GM18498 (cell line): ENCODE results near the gene SARNP.
"Not testable (repeated sequence)": the region's sequence is repeated elsewhere in the genome, so short reads cannot be mapped to it uniquely, and the experiment has no call there.

Experiments
- ATAC-seq: cut with Tn5 transposase; IDR thresholded peaks from one replicate; pipeline ENCODE4 v1.9.1; 2021; ENCODE audit warnings: mild to moderate bottlenecking, moderate library complexity; ENCODE audit not compliant: unreplicated experiment

SARNP gene

DNA sequence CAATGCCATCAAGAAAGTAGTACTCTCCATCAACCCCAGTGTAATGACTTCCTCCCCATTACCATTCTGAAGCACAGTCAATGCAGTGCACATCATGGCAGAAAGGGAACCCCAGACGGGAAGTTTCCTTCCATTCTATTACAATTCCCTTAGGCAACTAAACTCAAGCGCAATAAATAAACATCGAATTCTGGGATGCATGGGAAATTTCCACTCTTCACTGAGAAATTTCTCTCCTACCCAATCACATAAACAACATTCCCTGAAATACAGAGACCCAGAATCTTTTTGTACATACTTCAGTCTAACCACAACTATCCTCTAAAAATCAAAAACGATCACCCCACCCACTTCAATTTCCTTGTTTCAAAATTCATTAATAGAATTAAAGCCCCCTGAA, 20.0 kb downstream of the SARNP start:
- ATAC-seq: no peak

DNA sequence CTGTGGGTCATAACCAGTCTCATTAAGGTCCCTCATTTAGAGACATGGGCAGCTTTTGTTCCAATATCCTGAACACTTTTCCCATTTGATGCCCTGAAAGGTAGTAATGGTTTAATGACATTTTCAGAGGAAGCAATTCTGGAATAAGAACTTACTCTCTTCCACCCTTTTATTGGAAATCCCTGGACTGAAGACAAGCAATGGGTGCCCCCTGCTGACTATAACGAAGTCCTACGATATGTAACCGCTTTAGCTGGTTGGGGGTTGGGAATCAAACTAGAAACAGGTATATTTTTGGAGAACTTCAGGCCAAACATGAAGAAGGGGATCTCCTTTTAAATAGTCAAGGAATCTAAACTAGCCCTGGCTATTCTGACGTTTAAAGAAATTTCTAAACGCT, 20.5 kb downstream of the SARNP start:
- no peak for ATAC-seq

DNA sequence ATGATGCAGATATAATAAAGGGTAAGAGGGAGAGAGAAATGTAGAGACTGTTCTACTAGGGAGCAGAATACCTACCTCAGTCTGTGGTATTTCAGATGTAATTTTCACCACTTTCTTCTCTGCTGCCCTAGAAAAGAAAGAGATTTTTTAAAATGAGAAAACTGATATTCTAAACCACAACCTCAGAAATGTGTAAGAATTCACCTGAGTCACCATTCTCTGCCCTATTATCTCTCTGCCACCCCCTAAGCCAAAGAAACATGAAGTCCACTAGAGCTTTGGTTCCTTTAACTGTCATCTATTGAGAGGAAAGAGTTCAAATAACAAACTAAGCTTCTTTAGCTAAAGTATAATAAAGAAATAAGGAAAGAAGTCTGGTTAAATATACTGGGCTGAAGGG, 21.6 kb downstream of the SARNP start:
- no peak for ATAC-seq

DNA sequence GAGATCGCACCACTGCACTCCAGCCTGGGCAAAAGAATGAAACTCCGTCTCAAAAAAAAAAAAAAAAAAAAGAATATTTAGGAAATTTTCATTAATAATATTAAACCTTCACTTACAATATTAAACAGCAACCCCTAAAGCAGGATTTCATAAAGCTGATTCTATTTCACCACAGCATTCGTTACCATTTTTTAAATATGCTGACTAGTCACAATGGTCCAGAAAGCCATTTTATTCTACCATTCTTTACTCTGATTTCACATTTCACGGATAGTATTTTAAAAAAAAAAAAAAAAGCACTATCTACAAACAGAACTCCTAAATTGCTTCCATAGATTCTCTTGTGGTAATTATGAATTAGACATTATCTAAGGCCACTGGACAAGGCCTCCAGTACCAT, 27.6 kb downstream of the SARNP start:
- no peak for ATAC-seq

DNA sequence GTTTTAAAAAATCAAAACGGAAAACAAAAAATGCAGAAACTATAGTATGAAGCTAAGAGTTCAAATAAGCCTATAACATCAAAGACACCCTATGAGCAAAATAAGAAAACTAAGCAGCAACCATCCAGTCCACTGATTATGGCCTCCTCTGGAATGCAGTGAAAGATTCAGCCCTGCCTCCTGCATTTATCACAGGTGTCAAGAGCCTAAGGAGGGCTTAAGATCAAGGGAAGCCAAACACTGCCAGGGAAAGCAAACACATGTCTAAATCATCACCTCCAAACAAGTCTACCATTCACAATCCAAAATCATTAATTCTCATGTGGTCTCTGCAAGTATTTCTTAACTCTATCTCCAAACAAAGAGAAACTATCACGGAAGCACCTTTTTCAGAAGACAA, 28.4 kb downstream of the SARNP start:
- ATAC-seq: no peak

DNA sequence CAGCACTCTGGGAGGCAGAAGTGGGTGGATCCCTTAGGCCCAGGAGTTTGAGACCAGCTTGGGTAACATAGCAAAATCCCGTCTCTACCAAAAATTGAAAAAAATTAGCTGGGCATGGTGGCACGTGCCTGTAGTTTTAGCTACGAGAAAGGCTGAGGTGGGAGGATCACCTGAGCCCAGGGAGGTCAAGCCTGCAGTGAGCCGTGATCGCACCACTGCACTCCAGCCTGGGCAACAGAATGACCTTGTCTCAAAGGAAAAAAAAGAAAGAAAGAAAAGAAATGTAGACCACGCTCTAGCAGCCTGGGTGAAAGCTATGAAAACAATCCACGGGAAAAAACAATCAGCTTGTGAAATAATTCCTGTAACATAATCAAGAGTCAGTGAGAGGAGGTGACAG, 29.0 kb downstream of the SARNP start:
- ATAC-seq: no peak

DNA sequence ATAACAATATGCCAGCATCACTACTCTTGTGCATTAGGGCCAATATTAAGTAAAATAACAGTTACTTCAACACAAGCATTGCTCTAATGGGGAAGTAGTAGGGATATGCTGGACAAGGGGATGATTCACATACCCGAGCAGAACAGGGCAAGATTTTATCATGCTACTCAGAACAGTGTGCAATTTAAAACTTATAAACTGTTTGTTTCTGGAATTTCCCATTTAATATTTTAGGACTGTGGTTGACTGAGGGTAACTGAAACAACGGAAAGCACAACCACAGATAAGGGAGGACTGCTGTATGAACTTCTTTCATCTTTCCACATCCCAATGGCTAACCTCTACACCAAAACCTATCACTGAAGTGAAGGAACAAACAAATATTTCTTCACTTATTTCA, 36.8 kb downstream of the SARNP start:
- no peak for ATAC-seq

DNA sequence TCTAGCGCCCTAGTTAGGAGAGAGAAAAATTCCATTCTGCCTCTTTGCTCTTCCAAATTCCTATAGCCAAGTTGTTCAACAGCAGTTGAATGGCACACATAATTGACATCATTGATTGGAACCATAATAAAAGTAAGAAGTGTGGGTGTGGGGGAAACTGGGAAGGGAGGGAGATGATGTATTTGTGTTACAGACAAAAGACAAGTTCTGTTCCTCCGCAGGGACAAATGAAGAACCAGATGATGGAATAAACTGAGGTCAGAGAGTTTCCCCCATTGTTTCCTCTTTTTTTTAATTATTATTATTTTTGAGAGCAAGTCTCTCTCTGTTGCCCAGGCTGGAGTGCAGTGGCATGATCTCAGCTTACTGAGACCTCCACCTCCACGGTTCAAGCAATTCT, 39.7 kb downstream of the SARNP start:
- ATAC-seq: no peak

DNA sequence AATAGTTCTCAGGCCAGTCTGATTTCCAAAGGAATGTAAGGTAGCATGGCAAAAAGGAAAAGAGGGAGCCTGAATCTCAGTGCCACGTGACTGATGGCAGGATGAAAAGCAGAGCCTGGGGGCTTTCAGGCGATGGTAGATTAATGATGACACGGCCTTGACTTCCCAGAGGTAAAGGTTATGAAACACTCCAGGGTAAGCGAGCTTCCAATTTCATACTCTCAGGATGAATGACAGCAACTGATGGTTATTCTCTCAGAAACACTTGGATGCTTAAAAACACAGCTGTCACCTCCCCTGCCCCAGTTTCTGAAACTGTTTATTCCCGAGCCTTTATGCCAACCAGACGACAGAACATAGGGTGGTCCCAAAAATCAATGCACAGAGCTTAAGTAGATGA, 45.8 kb downstream of the SARNP start:
- no peak for ATAC-seq

DNA sequence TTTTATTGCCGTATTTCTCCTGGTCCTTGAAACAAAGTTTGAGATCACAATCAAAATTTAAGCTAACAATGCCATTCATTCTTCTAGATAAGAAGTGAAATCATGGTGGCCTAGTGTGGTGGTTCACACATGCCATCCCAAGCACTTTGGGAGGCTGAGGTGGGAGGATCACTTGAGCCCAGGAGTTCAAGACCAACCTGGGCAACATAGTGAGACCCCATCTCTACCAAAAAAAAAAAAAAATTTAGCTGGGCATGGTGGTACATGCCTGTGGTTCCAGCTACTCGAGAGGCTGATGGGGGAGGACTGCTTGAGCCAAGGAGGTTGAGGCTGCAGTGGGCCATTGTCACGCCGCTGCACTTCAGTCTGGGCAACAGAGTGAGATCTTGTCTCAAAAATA, 50.4 kb downstream of the SARNP start:
- ATAC-seq: no peak

DNA sequence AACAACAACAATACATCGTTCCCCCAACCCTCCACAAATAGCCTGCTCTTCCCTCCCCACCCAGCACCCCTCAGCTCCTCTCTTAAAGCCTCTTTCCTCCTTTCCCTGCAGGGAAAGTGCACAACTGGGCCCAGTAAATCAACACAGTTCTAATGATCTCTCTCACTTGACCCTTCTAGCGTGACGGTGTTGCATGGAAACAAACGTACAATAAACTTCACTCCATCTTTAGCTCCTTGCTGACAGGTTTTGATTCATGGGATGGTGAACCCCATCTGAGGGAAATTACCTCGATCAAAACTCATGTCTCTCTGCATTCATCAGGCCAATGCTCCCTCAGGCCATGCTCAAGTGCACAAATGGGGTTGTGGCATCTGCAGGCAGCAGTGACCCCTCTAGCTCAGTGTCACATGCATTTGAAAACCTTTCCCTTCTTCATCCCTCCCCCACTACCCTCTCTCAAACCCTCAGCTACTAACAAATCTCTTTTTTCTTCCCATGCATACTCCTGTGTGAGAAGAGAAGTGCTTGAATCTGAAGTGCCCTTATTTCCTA, 51.7 kb downstream of the SARNP start:
- no peak for ATAC-seq

DNA sequence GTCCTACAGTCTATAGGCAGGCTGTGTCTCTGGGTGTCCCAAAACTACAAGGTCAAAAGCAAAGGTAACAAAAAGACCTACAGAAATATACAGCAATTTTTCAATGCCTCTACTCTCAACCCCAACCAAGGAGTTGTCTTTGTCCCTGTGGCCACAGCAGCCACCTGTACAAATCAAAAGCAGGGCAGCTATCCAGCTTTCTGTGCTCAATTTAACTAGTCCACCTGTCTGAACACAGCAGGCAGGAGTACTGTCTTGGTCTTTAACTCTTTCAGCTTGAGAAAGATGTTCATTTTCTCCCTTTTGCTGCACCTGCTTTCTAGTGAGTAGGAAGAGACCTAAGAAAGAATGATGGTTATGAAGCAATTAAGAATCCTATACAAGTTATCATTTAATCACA, 54.9 kb downstream of the SARNP start:
- ATAC-seq: no peak

DNA sequence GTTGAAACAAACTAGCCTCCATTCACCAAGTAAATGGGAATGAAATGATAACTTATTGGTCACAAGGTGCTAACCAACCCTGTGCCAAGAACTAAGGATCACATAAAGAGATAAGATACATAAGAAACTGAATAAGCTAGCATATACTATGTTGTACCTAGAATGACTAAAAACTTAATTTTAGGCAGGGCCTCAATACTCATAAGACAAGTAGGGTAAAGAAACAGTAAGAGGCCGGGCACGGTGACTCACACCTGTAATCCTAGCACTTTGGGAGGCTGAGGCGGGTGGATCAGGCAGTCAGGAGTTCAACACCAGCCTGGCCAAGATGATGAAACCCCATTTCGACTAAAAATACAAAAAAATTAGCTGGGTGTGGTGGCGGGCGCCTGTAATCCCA, 56.9 kb downstream of the SARNP start:
- ATAC-seq: no peak

DNA sequence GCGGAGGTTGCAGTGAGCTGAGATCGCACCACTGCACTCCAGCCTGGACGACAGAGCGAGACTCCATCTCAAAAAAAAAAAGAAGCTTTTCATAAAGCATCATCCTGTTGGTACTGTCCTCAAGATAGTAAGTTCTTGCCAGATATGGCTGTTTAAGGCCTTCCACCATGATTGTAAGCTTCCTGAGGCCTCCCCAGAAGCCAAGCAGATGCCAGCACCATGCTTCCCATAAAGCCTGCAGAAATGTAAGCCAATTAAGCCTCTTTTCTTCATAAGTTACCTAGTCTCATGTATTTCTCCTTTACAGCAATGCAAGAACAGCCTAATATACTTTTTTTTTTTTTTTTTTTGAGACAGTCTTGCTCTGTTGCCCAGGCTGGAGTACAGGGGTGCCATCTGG, 58.9 kb downstream of the SARNP start:
- ATAC-seq: not testable (repeated sequence)

DNA sequence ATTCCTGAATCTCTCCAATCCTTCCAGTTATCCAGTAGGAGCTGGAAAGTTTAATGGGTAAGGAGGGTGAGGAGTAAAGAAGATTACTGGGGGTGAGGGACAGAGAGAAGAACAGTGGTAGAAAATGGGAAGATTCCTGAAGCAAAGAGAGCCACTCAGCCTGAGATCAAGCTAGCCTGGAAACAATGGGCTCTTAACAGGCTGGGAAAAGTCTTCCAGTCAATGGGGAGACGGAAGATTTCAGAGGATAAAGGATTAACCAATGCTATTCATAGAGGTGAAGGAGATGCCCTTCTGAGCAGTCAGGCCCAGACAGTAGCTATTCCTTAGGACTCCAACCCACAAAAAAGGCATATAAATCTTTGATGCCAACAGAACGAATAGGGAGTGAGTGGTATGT, 59.8 kb downstream of the SARNP start:
- ATAC-seq: no peak

DNA sequence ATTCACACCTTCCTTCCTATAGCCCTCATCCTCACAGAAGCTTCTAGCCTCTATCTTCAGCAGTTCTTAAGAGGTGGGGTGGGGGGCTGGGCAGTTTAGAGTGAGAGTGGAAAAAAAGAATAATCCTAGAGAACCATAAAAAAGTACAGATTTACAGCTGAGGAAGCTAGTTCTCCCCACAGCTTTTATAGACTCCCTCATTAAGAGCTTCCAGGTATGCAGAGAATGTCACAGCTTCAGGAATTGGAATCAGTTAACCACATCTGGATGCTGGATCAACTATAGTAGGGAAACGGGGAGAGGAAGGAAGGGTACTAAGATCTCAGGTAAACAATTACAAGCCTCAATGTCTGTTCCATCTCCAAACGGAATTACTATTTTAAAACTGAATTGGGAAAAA, 62.3 kb downstream of the SARNP start:
- no peak for ATAC-seq

DNA sequence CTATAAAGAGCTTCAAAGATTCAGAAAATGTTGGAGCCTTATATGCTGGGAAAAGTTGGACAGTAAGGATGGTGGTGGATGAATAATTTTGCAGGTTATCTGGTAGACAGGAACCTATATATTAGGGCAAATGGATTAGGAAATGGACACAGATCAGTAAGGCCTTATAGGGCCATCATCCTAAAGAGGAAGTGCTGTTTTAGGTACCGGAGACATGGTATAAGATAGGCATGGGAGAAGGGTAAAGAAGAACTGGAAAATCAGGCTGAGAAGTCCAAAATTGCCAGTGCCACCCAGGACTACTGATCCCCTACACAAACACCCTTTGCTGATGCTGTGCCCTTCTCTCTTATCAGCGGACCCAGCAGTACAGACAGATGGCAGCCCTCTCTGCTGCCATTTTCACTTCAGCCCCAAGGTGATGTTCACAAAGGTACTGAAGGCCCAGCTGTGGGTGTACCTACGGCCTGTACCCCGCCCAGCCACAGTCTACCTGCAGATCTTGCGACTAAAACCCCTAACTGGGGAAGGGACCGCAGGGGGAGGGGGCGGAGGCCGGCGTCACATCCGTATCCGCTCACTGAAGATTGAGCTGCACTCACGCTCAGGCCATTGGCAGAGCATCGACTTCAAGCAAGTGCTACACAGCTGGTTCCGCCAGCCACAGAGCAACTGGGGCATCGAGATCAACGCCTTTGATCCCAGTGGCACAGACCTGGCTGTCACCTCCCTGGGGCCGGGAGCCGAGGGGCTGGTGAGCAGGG, 69.1 kb downstream of the SARNP start:
- no peak for ATAC-seq

DNA sequence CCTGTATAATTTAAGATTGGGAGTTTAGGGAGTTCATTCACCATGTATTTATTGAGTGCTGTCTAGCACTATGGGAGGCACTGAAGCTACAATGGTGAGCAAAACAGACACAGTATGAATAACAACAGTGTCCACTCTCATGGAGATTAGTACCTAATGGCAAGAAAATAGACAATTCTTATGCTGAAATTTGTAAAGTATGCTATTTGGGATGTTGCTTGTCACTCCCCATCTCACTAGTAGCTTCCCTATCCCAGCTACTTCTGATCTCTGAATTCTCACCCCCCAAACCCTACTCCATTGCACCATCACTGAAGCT, 70.7 kb downstream of the SARNP start:
- no peak for ATAC-seq

DNA sequence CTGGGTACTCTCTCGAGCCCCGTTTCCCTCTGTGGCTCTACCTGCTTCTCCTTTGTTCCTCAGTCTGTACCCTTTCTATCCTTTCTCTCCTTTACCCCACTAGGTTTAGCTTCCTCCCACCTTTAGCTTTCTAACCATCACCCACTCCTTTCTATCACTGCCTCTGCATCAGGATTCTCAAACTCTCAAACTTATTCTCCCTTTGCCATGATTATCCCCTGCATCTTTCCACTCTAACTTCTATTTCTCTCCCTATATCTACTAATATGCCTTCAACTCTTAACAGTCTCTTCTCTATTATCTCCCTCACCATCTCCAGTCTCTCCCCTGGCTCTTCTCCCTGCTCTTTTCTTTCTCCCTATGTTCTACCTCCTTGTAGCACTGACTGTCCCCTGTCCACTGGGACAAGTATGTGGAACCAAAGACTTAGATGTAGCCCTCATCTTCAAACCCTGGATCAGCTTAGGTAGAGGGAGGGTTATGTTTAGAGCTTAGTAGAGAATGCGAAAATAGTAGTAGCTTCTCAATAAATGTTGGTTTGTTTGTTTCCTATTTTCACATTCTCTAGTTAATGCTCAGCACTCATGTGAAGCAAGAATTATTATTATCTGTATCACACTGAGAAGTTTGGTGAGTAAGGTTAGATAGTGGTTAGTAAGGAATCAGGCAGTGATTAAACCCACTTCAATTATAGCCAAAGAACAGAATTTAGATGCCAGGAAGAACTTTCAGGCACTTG, 71.2 kb downstream of the SARNP start:
- ATAC-seq: no peak

DNA sequence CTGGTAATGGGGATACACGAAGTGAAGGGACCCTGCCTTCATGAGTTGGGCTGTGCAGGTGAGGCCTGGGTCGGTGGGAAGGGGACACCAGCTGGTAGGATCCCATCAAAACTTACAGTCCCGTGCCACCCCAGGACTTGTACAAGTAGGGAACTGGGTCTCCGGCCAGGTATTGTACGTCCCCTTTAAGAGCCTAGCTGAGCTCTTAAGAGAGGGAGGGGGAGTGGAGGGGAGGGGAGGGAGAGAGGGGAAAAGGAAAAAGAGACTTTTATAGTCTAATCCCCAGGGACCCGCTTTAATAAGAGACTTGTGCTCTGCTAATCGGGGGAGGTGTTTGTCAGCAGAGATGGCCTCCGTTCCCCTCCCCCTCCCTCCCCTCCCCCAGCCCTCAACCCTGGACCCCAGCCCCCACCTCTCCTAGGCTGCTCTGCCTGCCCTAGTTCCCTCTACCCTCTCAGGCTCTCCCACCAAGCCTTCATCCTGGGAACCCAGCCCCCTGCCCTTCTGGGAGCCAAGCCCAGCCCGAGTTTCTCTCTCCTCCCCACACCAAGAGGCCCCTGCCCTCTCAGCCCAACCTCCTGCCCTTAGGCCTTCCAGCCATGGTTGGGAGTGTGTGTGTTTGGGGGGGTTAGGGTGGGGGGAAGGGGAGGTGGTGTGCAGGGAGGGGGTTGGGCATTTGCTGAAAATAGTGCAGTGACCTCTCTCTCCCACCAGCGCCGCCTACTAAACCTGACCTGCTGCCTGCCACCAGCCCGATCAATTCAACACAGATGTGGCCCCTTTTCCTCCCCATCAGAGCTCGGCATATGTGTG, 72.0 kb downstream of the SARNP start:
- ATAC-seq: no peak

DNA sequence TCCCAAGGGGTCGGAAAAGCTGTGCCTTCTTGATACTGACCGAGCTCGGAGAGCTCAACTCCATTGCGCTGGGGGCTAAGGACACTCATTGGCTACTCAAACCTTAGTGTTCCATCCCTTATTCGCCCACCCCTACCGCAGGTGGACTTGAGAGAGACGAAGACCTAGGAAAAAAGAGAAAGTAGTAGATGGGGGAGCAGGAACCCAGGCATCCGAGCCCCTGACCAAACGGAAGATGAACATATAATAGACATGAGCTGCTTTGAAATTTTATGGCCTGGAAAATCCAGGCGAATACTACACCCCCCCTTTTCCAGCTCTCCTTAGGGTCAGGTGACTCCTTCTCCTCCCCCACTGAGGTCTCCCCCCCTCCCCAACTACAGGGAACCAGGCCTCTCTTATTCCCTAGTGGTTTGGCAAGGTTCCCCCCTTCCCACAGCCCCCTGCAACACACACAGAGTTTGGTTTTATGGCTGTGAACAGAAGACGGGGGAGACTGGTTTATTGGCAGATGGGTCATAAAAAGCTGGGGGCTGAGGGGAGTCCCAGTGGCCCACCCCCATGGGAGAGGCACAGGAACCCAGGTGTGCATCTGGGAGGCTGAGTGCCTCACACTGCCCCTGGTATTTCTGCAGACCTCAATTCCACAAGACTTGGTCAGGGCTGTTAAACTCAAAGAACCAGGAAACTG, 73.0 kb downstream of the SARNP start:
- ATAC-seq: no peak
